ENCODE data around the gene EXOC2. TPM values are rescaled to one million over a fixed set of nuclear protein-coding genes. Genes with fewer than 3 reads are reported as not detected.
A peak's percentile ranks its signal among the peaks of the same experiment; 100 is the strongest.

EXOC2 gene
- polyA plus RNA-seq, 4 donors = 4.5 to 14.1 (median 8.8) TPM

DNA sequence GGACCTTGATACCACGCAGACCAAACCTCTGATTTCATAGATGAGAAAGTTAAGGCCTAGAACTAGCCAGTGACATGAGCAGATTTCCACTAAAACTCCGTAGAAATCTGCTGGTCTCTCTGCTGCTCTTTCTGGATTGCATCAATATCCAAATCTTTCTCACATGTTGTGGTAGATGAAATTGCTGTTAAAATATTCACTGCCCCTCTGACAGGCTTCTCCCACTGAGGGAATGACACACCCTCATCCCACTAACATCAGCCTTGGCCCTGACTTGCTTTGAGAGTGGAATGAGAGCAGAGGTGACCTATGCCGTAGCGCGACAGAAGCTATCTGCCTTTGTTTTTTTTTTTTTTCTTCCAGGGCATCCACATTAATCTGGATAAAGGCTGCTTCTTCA lies 20.4 kb upstream of the EXOC2 start:
- 91 to 94% (median 94%) methylated on average over 5 of the region's 5 CpGs for WGBS, 3 donors
- Histone ChIP-seq H3K36me3 (ENCODE audit: control insufficient read depth in 3 of 3, insufficient read depth in 2 of 3, low read depth in 1 of 3, low read length in 3 of 3) (no peaks in the 10 kb centered on the region), H3K27ac (ENCODE audit: low read depth in 1 of 3, low read length in 2 of 3) (no peak overlapping the region), H3K4me1 (ENCODE audit: control insufficient read depth in 3 of 3, insufficient read depth in 2 of 3, low read depth in 1 of 3, low read length in 2 of 3) (peaks cover 0 to 2% (median 0%) of the 10 kb centered on the region in 3 donors), H3K4me3 (ENCODE audit: low read depth in 1 of 3, low read length in 3 of 3) (no peak overlapping the region), H3K27me3 (ENCODE audit: control insufficient read depth in 3 of 3, insufficient read depth in 3 of 3, low read length in 3 of 3) (peaks cover 0 to 28% (median 0%) of the 10 kb centered on the region in 3 donors), H3K9me3 (ENCODE audit: control insufficient read depth in 2 of 2, insufficient read depth in 1 of 2, low read depth in 1 of 2, low read length in 1 of 2) (no peaks in the 10 kb centered on the region)
- no peak for DNase-seq
- no peak for FAIRE-seq

DNA sequence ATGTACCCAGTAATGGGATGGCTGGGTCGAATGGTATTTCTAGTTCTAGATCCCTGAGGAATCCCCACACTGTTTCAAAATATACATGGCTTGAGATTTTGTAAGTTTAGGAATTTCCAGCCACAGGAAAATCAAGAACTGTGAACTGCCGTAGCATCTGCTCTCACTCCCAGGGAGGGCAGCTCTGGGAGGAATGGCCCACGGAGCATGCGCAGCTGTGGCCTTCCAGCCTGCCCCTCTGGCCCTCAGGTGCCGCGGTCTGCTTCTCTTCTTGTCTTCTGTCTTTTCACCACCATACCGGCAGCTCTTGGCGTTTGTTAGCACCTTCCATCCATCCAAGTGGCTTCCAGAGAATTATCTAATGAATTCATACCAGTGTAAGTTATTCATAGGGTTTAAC lies 19.9 kb upstream of the EXOC2 start:
- FAIRE-seq (no peak), DNase-seq (no peak)
- WGBS, 3 donors = 90 to 95% (median 90%) methylated on average over 8 of the region's 8 CpGs
- H3K4me1 ChIP-seq (ENCODE audit: control insufficient read depth in 3 of 3, insufficient read depth in 2 of 3, low read depth in 1 of 3, low read length in 2 of 3) = peaks cover 0 to 2% (median 0%) of the 10 kb centered on the region in 3 donors
- H3K36me3 ChIP-seq (ENCODE audit: control insufficient read depth in 3 of 3, insufficient read depth in 2 of 3, low read depth in 1 of 3, low read length in 3 of 3) = no peaks in the 10 kb centered on the region
- no peak overlapping the region for H3K4me3 ChIP-seq (ENCODE audit: low read depth in 1 of 3, low read length in 3 of 3)
- no peaks in the 10 kb centered on the region for H3K9me3 ChIP-seq (ENCODE audit: control insufficient read depth in 2 of 2, insufficient read depth in 1 of 2, low read depth in 1 of 2, low read length in 1 of 2)
- peak overlapping the region in 1 of 3 donors; percentile 22 for H3K27ac ChIP-seq (ENCODE audit: low read depth in 1 of 3, low read length in 2 of 3)
- H3K27me3 ChIP-seq (ENCODE audit: control insufficient read depth in 3 of 3, insufficient read depth in 3 of 3, low read length in 3 of 3) = peaks cover 0 to 31% (median 0%) of the 10 kb centered on the region in 3 donors

DNA sequence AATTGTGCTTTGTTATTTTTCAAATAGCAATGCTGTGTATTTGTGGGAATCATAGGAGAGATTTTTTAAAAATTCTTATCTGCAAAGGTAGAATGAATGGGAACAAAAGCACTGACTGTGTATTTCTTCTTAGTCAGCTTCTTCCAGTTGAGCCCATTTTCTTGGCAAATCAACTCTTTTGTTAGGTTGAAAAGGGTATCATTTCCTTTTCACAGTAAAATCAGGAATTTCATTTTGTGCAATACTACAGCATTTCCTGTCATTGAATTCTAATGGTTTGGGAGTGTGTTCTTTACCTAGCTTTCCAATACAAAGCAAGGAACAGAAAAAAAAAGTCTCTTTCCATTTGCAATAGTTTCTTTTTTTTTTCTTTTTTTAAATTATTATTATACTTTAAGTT lies 19.0 kb upstream of the EXOC2 start:
- FAIRE-seq = no peak

GRCh38 chr6:710601-711571 lies 17.9 kb upstream of the EXOC2 start:
- H3K4me1 ChIP-seq (ENCODE audit: control insufficient read depth in 3 of 3, insufficient read depth in 2 of 3, low read depth in 1 of 3, low read length in 2 of 3) = peaks cover 0 to 2% (median 0%) of the 10 kb centered on the region in 3 donors
- peak overlapping the region; percentile 83 to 96 (median 86) for H3K27ac ChIP-seq (ENCODE audit: low read depth in 1 of 3, low read length in 2 of 3)
- no peak for FAIRE-seq
- 1% methylated on average over 55 of the region's 55 CpGs for WGBS, 3 donors
- no peaks in the 10 kb centered on the region for H3K36me3 ChIP-seq (ENCODE audit: control insufficient read depth in 3 of 3, insufficient read depth in 2 of 3, low read depth in 1 of 3, low read length in 3 of 3)
- H3K27me3 ChIP-seq (ENCODE audit: control insufficient read depth in 3 of 3, insufficient read depth in 3 of 3, low read length in 3 of 3) = peaks cover 0 to 32% (median 0%) of the 10 kb centered on the region in 3 donors
- no peaks in the 10 kb centered on the region for H3K9me3 ChIP-seq (ENCODE audit: control insufficient read depth in 2 of 2, insufficient read depth in 1 of 2, low read depth in 1 of 2, low read length in 1 of 2)
- H3K4me3 ChIP-seq (ENCODE audit: low read depth in 1 of 3, low read length in 3 of 3) = peak overlapping the region; percentile 34 to 66 (median 65)
- peak; percentile 65 to 75 for DNase-seq

More for the DNA sequence above, 19.0 kb upstream of the EXOC2 start:
- Histone ChIP-seq H3K9me3 (ENCODE audit: control insufficient read depth in 2 of 2, insufficient read depth in 1 of 2, low read depth in 1 of 2, low read length in 1 of 2) (no peaks in the 10 kb centered on the region), H3K27ac (ENCODE audit: low read depth in 1 of 3, low read length in 2 of 3) (peak overlapping the region in 2 of 3 donors; percentile 86 to 96), H3K4me1 (ENCODE audit: control insufficient read depth in 3 of 3, insufficient read depth in 2 of 3, low read depth in 1 of 3, low read length in 2 of 3) (peaks cover 0 to 2% (median 0%) of the 10 kb centered on the region in 3 donors), H3K27me3 (ENCODE audit: control insufficient read depth in 3 of 3, insufficient read depth in 3 of 3, low read length in 3 of 3) (peaks cover 0 to 37% (median 0%) of the 10 kb centered on the region in 3 donors), H3K36me3 (ENCODE audit: control insufficient read depth in 3 of 3, insufficient read depth in 2 of 3, low read depth in 1 of 3, low read length in 3 of 3) (no peaks in the 10 kb centered on the region), H3K4me3 (ENCODE audit: low read depth in 1 of 3, low read length in 3 of 3) (no peak overlapping the region)
- no peak for DNase-seq

DNA sequence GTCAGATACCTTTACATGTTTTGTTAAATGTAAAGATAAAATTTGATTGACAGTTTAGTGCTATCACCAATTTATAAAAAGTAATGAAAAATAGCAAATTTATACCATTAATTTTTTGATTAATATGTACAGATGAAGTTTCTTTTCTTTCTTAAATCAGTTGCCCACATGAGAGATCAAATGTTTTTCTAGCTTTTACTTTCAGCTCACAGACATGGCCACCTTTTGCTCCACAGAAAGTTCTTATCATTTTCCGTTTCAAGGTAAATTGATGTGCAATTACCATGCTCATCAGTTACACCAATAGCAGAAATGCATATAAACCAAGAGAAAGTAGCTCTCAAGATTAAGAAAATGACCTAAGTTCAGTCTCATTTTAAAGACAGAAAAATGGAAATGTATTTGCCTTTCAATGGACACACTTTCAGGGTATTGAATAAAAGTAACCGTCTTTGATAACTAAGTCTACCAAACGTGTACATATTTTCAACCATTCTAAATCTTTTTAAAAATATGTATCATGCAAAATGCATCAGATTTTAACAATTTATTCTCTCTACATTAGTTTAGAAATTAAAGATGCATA lies 16.6 kb upstream of the EXOC2 start:
- Histone ChIP-seq H3K27me3 (ENCODE audit: control insufficient read depth in 3 of 3, insufficient read depth in 3 of 3, low read length in 3 of 3) (peaks cover 0 to 28% (median 0%) of the 10 kb centered on the region in 3 donors), H3K36me3 (ENCODE audit: control insufficient read depth in 3 of 3, insufficient read depth in 2 of 3, low read depth in 1 of 3, low read length in 3 of 3) (no peaks in the 10 kb centered on the region), H3K4me3 (ENCODE audit: low read depth in 1 of 3, low read length in 3 of 3) (no peak overlapping the region), H3K27ac (ENCODE audit: low read depth in 1 of 3, low read length in 2 of 3) (peak overlapping the region in 1 of 3 donors; percentile 45), H3K9me3 (ENCODE audit: control insufficient read depth in 2 of 2, insufficient read depth in 1 of 2, low read depth in 1 of 2, low read length in 1 of 2) (no peaks in the 10 kb centered on the region), H3K4me1 (ENCODE audit: control insufficient read depth in 3 of 3, insufficient read depth in 2 of 3, low read depth in 1 of 3, low read length in 2 of 3) (peaks cover 0 to 2% (median 0%) of the 10 kb centered on the region in 3 donors)
- no peak for DNase-seq
- no peak for FAIRE-seq
- 68 to 74% (median 70%) methylated on average over 3 of the region's 3 CpGs for WGBS, 3 donors

DNA sequence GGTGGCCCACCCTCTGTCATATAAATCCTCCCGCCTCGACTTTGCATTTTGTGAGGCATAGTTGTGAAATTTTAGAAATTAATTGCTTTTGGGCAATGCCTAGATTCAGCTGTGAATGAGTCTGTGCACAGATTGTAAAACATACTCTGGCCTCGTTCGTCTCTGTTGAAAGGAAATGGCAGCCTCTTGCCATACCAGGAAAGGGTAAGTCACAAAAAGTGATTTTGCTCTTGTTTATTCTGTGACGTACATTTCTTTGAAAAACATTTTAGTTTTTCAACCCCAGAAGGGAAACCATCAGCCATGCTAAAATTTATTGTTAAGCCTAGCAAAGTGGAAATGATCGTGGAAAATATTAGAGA lies 15.3 kb upstream of the EXOC2 start:
- 74 to 79% (median 79%) methylated on average over 6 of the region's 6 CpGs for WGBS, 3 donors
- Histone ChIP-seq H3K4me3 (ENCODE audit: low read depth in 1 of 3, low read length in 3 of 3) (no peak overlapping the region), H3K27me3 (ENCODE audit: control insufficient read depth in 3 of 3, insufficient read depth in 3 of 3, low read length in 3 of 3) (peaks cover 0 to 30% (median 0%) of the 10 kb centered on the region in 3 donors), H3K36me3 (ENCODE audit: control insufficient read depth in 3 of 3, insufficient read depth in 2 of 3, low read depth in 1 of 3, low read length in 3 of 3) (no peaks in the 10 kb centered on the region), H3K9me3 (ENCODE audit: control insufficient read depth in 2 of 2, insufficient read depth in 1 of 2, low read depth in 1 of 2, low read length in 1 of 2) (no peaks in the 10 kb centered on the region), H3K4me1 (ENCODE audit: control insufficient read depth in 3 of 3, insufficient read depth in 2 of 3, low read depth in 1 of 3, low read length in 2 of 3) (peaks cover 0 to 2% (median 0%) of the 10 kb centered on the region in 3 donors), H3K27ac (ENCODE audit: low read depth in 1 of 3, low read length in 2 of 3) (peak overlapping the region in 2 of 3 donors; percentile 42 to 49)
- FAIRE-seq (no peak), DNase-seq (no peak)

DNA sequence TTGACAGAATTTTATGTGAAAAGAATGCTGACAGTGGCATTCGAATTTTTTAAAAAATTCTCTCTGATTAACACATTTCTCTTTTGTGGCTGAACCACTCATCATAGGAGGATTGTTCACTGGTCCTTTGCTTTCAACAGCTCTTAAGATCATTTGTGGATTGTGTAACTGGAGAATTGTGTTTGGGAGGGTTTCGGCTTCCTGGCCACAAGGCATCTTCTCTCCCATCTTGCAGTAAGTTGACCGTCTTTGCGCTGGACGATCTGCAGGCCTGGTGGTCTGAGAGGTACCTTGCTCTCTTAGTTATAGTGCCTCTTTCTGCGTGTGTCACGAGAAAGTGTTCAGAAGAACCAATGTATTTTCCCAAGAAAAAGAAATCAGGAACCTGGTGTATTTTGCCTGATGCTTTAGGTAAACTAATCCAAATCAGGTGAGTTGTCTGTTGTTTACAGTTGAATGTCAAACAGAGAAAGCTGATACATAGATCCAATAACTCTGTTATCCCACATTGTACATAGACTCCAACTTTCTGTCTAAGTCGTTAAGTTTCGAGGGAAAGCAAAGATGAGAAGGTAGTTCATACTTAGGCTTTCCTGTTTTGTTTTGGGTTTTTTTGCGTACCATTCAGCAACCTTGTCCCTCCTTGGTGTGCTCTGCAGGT lies 14.8 kb upstream of the EXOC2 start:
- Histone ChIP-seq H3K4me3 (ENCODE audit: low read depth in 1 of 3, low read length in 3 of 3) (no peak overlapping the region), H3K4me1 (ENCODE audit: control insufficient read depth in 3 of 3, insufficient read depth in 2 of 3, low read depth in 1 of 3, low read length in 2 of 3) (peaks cover 0 to 2% (median 0%) of the 10 kb centered on the region in 3 donors), H3K9me3 (ENCODE audit: control insufficient read depth in 2 of 2, insufficient read depth in 1 of 2, low read depth in 1 of 2, low read length in 1 of 2) (no peaks in the 10 kb centered on the region), H3K36me3 (ENCODE audit: control insufficient read depth in 3 of 3, insufficient read depth in 2 of 3, low read depth in 1 of 3, low read length in 3 of 3) (no peaks in the 10 kb centered on the region), H3K27ac (ENCODE audit: low read depth in 1 of 3, low read length in 2 of 3) (peak overlapping the region in 2 of 3 donors; percentile 42 to 49), H3K27me3 (ENCODE audit: control insufficient read depth in 3 of 3, insufficient read depth in 3 of 3, low read length in 3 of 3) (peaks cover 0 to 32% (median 0%) of the 10 kb centered on the region in 3 donors)
- FAIRE-seq = no peak
- WGBS, 3 donors = 82 to 90% (median 88%) methylated on average over 10 of the region's 10 CpGs
- no peak for DNase-seq

GRCh38 chr6:706819-707381 lies 14.0 kb upstream of the EXOC2 start:
- Histone ChIP-seq H3K4me3 (ENCODE audit: low read depth in 1 of 3, low read length in 3 of 3) (no peak overlapping the region), H3K27ac (ENCODE audit: low read depth in 1 of 3, low read length in 2 of 3) (no peak overlapping the region), H3K4me1 (ENCODE audit: control insufficient read depth in 3 of 3, insufficient read depth in 2 of 3, low read depth in 1 of 3, low read length in 2 of 3) (peaks cover 0 to 2% (median 0%) of the 10 kb centered on the region in 3 donors), H3K36me3 (ENCODE audit: control insufficient read depth in 3 of 3, insufficient read depth in 2 of 3, low read depth in 1 of 3, low read length in 3 of 3) (no peaks in the 10 kb centered on the region), H3K27me3 (ENCODE audit: control insufficient read depth in 3 of 3, insufficient read depth in 3 of 3, low read length in 3 of 3) (peaks cover 0 to 32% (median 0%) of the 10 kb centered on the region in 3 donors), H3K9me3 (ENCODE audit: control insufficient read depth in 2 of 2, insufficient read depth in 1 of 2, low read depth in 1 of 2, low read length in 1 of 2) (no peaks in the 10 kb centered on the region)
- DNase-seq = no peak
- WGBS, 3 donors = 80 to 85% (median 84%) methylated on average over 8 of the region's 8 CpGs
- FAIRE-seq = no peak

Data from small intestine (tissue), 7 donors.